Keratinocyte (primary cell): ENCODE data around the gene AP3M1.

ENCODE experiments used
- EZH2 ChIP-seq: IDR thresholded peaks from one replicate; pipeline ENCODE4 v1.6.1; 2012; ENCODE audit warnings: inconsistent platforms, mild to moderate bottlenecking, low read length, moderate library complexity
- TF ChIP-seq, protein P1 (sequence below), 3 experiments: IDR thresholded peaks in 1 of 3; conservative IDR thresholded peaks in 1 of 3; optimal IDR thresholded peaks in 1 of 3; 2 replicates in 2 of 3; 3 replicates in 1 of 3; pipeline versions ENCODE3 to v1.5.1; 2011; ENCODE audit warnings: low read length in 3 of 3, mild to moderate bottlenecking in 3 of 3, moderate library complexity in 2 of 3, control low read depth in 1 of 3, inconsistent platforms in 1 of 3; ENCODE audit not compliant: insufficient read depth in 2 of 3; ENCODE audit errors: extremely low read depth in 1 of 3

DNA sequence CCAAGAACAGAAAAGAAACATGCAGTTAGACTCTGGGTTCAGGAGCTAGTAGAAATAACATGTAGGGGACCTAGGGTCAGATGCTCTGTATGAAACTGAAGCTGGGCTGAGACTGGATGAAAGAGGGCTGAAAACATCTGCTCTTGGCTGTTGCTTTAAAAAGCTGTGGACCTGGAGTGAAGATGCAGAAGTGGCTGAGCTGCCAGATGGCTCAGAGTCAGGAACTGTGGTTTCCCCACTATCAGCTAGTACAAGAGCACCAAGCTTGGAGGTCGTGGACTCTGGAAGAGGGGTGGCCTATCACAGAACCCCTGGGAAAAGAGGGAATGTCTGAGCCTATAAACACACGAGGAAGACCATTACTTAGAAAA, 6.3 kb upstream of the AP3M1 start:
- TF ChIP-seq, protein P1, sequence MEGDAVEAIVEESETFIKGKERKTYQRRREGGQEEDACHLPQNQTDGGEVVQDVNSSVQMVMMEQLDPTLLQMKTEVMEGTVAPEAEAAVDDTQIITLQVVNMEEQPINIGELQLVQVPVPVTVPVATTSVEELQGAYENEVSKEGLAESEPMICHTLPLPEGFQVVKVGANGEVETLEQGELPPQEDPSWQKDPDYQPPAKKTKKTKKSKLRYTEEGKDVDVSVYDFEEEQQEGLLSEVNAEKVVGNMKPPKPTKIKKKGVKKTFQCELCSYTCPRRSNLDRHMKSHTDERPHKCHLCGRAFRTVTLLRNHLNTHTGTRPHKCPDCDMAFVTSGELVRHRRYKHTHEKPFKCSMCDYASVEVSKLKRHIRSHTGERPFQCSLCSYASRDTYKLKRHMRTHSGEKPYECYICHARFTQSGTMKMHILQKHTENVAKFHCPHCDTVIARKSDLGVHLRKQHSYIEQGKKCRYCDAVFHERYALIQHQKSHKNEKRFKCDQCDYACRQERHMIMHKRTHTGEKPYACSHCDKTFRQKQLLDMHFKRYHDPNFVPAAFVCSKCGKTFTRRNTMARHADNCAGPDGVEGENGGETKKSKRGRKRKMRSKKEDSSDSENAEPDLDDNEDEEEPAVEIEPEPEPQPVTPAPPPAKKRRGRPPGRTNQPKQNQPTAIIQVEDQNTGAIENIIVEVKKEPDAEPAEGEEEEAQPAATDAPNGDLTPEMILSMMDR (optimal IDR thresholded peaks at IDR 0.05 in 1 of 3, IDR thresholded peaks at IDR 0.05 in 1 of 3, conservative IDR thresholded peaks at IDR 0.05 in 1 of 3; ENCODE audit: extremely low read depth in 1 of 3, insufficient read depth in 2 of 3, low read length in 3 of 3), result no peak
- no peak for TF ChIP-seq EZH2
